CD4-positive, alpha-beta memory T cell (primary cell): ENCODE data around the gene MOV10. TPM values are rescaled to one million over a fixed set of nuclear protein-coding genes. Genes with fewer than 3 reads are reported as not detected.

Source experiments
- CTCF ChIA-PET: fragments of 350-600 bp; sonication (Branson Sonifier 250); formaldehyde crosslinking; loops from one replicate; lab custom pipeline; 2021; ENCODE audit warnings: inconsistent platforms; ENCODE audit not compliant: partially characterized antibody; lab: Charles Lee
- POLR2A ChIA-PET: fragments of 350-600 bp; sonication (Branson Sonifier 250); formaldehyde crosslinking; loops from one replicate; lab custom pipeline; 2021; ENCODE audit not compliant: partially characterized antibody; lab: Charles Lee
- DNase-seq, 5 donors: peaks; one replicate each; pipeline versions ENCODE4 v3.0.0 to v3.0.0-alpha.2; 2020 to 2022; ENCODE audit warnings: mixed read lengths in 1 of 5
- H3K27ac ChIP-seq: one replicate; pipeline ENCODE4 v1.7.0; 2013; ENCODE audit warnings: low read depth, low read length
- H3K27me3 ChIP-seq: 2 replicates; pipeline ENCODE4 v1.7.0; 2013; ENCODE audit warnings: mild to moderate bottlenecking, low read length, moderate library complexity; ENCODE audit not compliant: insufficient read depth
- H3K36me3 ChIP-seq: 2 replicates; pipeline ENCODE4 v1.7.0; 2013; ENCODE audit warnings: mild to moderate bottlenecking, low read length, moderate library complexity; ENCODE audit not compliant: insufficient read depth
- H3K4me1 ChIP-seq: 2 replicates; pipeline ENCODE4 v1.7.0; 2013; ENCODE audit warnings: mild to moderate bottlenecking, low read length, moderate library complexity; ENCODE audit not compliant: insufficient read depth
- H3K4me3 ChIP-seq, 2 donors: one replicate each; pipeline ENCODE4 v1.7.0; 2013; ENCODE audit warnings: low read length in 2 of 2, mild to moderate bottlenecking in 1 of 2
- H3K9me3 ChIP-seq, 2 donors: one replicate each; pipeline ENCODE4 v1.7.0; 2013; ENCODE audit warnings: low read length in 2 of 2, control low read depth in 1 of 2; ENCODE audit not compliant: control insufficient read depth in 1 of 2
- H3K27ac Mint-ChIP-seq, 7 donors: one replicate each; pipeline ENCODE4 v1.8.0; 2020 to 2021; ENCODE audit warnings: mixed read lengths in 7 of 7, mild to moderate bottlenecking in 6 of 7, inconsistent platforms in 3 of 7, moderate library complexity in 3 of 7
- H3K27me3 Mint-ChIP-seq, 2 donors: one replicate each; pipeline ENCODE4 v1.8.0; 2020 to 2021; ENCODE audit warnings: mixed read lengths in 2 of 2
- H3K36me3 Mint-ChIP-seq, 2 donors: one replicate each; pipeline ENCODE4 v1.8.0; 2020 to 2021; ENCODE audit warnings: mixed read lengths in 2 of 2, inconsistent platforms in 1 of 2, mild to moderate bottlenecking in 1 of 2
- H3K4me1 Mint-ChIP-seq, 4 donors: one replicate each; pipeline ENCODE4 v1.8.0; 2020 to 2021; ENCODE audit warnings: mixed read lengths in 4 of 4, mild to moderate bottlenecking in 1 of 4
- H3K4me3 Mint-ChIP-seq, 8 donors: one replicate each; pipeline ENCODE4 v1.8.0; 2020 to 2021; ENCODE audit warnings: mixed read lengths in 8 of 8, mild to moderate bottlenecking in 7 of 8, moderate library complexity in 6 of 8, inconsistent platforms in 3 of 8
- H3K9me3 Mint-ChIP-seq, 8 donors: one replicate each; pipeline ENCODE4 v1.8.0; 2020 to 2021; ENCODE audit warnings: mixed read lengths in 8 of 8, mild to moderate bottlenecking in 5 of 8, inconsistent platforms in 3 of 8, moderate library complexity in 1 of 8
- intact Hi-C: fragments of 100-400 bp; cut with micrococcal nuclease; formaldehyde crosslinking; loops from one replicate; pipeline ENCODE4 v1.15.1; 2023
- polyA plus RNA-seq, 2 donors: library from polyadenylated mRNA; unstranded; fragments of 300-500 nt; fragmentation: Illumina TruSeq; gene quantifications; one replicate each; pipeline ENCODE4 v1.2.3, GENCODE V29; 2021
- total RNA-seq, 2 experiments: library from RNA; stranded (reverse); gene quantifications; one replicate each; pipeline ENCODE4 v1.2.3, GENCODE V29; 2021

Gene MOV10
- total and polyA plus RNA-seq, 4 experiments from 2014 or later: 21.8 to 96.1 (median 67.1) TPM

GRCh38 chr1:112744009-112744578 is 69.6 kb downstream of the MOV10 start:
- Histone ChIP-seq H3K4me1 (no peaks in the 10 kb centered on the region), H3K27ac (no peak overlapping the region), H3K9me3 (no peaks in the 10 kb centered on the region), H3K36me3 (no peaks in the 10 kb centered on the region), H3K4me3 (no peak overlapping the region), H3K27me3 (peaks cover 4% of the 10 kb centered on the region)
- ChIA-PET POLR2A (no interaction called here), CTCF (interaction anchor here (1.3 kb wide), 1 partner anchor 27 kb away, joined by 3 read pairs; no protein-coding TSS in a partner anchor)
- intact Hi-C loops: no loop called here
- H3K9me3 Mint-ChIP-seq: peaks cover 0 to 5% (median 0%) of the 10 kb centered on the region in 8 donors
- no peaks in the 10 kb centered on the region for H3K36me3 Mint-ChIP-seq
- peaks cover 2 to 11% (median 5%) of the 10 kb centered on the region in 4 donors for H3K4me1 Mint-ChIP-seq
- H3K27me3 Mint-ChIP-seq: peaks cover 48 to 58% of the 10 kb centered on the region in 2 donors
- H3K27ac Mint-ChIP-seq: no peak overlapping the region
- H3K4me3 Mint-ChIP-seq: peak overlapping the region in 4 of 8 donors; percentile 6 to 64 (median 30)
- DNase-seq: no peak

- H3K27me3 ChIP-seq: no peaks in the 10 kb centered on the region
- Mint-ChIP-seq H3K27me3 (peaks cover 29 to 36% of the 10 kb centered on the region in 2 donors), H3K9me3 (peaks cover 0 to 5% (median 2%) of the 10 kb centered on the region in 8 donors), H3K27ac (no peak overlapping the region), H3K4me1 (peaks cover 2 to 7% (median 5%) of the 10 kb centered on the region in 4 donors), H3K4me3 (no peak overlapping the region), H3K36me3 (no peaks in the 10 kb centered on the region)
- no peaks in the 10 kb centered on the region for H3K4me1 ChIP-seq
- DNase-seq: no peak
- H3K27ac ChIP-seq: no peak overlapping the region
- intact Hi-C loops: no loop called here
- no peaks in the 10 kb centered on the region for H3K36me3 ChIP-seq
- ChIA-PET POLR2A (no interaction called here), CTCF (no interaction called here)
- no peaks in the 10 kb centered on the region for H3K9me3 ChIP-seq
- no peak overlapping the region for H3K4me3 ChIP-seq
Observed at GRCh38 chr1:112748396-112748795, 73.9 kb downstream of the MOV10 start.

Other genes with a start within 250 kb of the MOV10 start
- gene WNT2B, start 165.7 kb upstream of the MOV10 start, total RNA-seq: under 1 TPM; 0.70 to 0.91 TPM
- under 1 TPM; 0.21 to 0.23 TPM for gene WNT2B, start 165.7 kb upstream of the MOV10 start, polyA plus RNA-seq
- 10 to 100 TPM; 24.3 to 27.2 TPM for gene ST7L, start 55.5 kb upstream of the MOV10 start, total RNA-seq
- gene ST7L, start 55.5 kb upstream of the MOV10 start, polyA plus RNA-seq: 10 to 100 TPM; 10.9 to 13.8 TPM
- 100 to 1,000 TPM; 149 to 157 TPM for gene CAPZA1, start 54.8 kb upstream of the MOV10 start, total RNA-seq
- gene CAPZA1, start 54.8 kb upstream of the MOV10 start, polyA plus RNA-seq: 100 to 1,000 TPM; 241 to 296 TPM
- gene RHOC, start 32.5 kb downstream of the MOV10 start, total RNA-seq: 1 to 10 TPM; 6.1 to 6.7 TPM
- 10 to 100 TPM; 18.2 to 26.4 TPM for gene RHOC, start 32.5 kb downstream of the MOV10 start, polyA plus RNA-seq
- gene PPM1J, start 40.7 kb downstream of the MOV10 start, total RNA-seq: under 1 TPM in 1 of 2 experiments, not detected in 1; 0.76 TPM
- under 1 TPM in 1 of 2 donors, not detected in 1; 0.13 TPM for gene PPM1J, start 40.7 kb downstream of the MOV10 start, polyA plus RNA-seq